GM18499 (cell line): ENCODE data around the gene S1PR4.
"Not testable (repeated sequence)": the region's sequence is repeated elsewhere in the genome, so short reads cannot be mapped to it uniquely, and the experiment has no call there.

Experiments
- ATAC-seq: cut with Tn5 transposase; IDR thresholded peaks from one replicate; pipeline ENCODE4 v1.9.1; 2021; ENCODE audit warnings: moderate number of reproducible peaks; ENCODE audit not compliant: insufficient read depth, unreplicated experiment

Gene S1PR4

GRCh38 chr19:3176715-3177501, 1.7 kb upstream of the S1PR4 start:
- ATAC-seq = no peak

- ATAC-seq = no peak
Observed at GRCh38 chr19:3178973-3179738, 587 bp downstream of the S1PR4 start.

- no peak for ATAC-seq
Observed at GRCh38 chr19:3179739-3180293, 1.2 kb downstream of the S1PR4 start.

GRCh38 chr19:3183721-3184641, 5.4 kb downstream of the S1PR4 start:
- ATAC-seq = no peak

GRCh38 chr19:3184847-3185460, 6.4 kb downstream of the S1PR4 start:
- no peak for ATAC-seq

- no peak for ATAC-seq
Observed at GRCh38 chr19:3185461-3186159, 7.0 kb downstream of the S1PR4 start, which contains the start of gene NCLN. TSS of gene NCLN (plus strand) at chr19:3185930. CDS start at chr19:3186031, 101 bp downstream.

- ATAC-seq = no peak
Observed at GRCh38 chr19:3186160-3186688, 7.7 kb downstream of the S1PR4 start.

- no peak for ATAC-seq
Observed at GRCh38 chr19:3186891-3187661, 8.5 kb downstream of the S1PR4 start.

- no peak for ATAC-seq
Observed at GRCh38 chr19:3187662-3188511, 9.3 kb downstream of the S1PR4 start.

- ATAC-seq = no peak
Observed at GRCh38 chr19:3188627-3189596, 10.3 kb downstream of the S1PR4 start.

- ATAC-seq = no peak
Observed at GRCh38 chr19:3189702-3190469, 11.3 kb downstream of the S1PR4 start.

- no peak for ATAC-seq
Observed at GRCh38 chr19:3190470-3190770, 11.9 kb downstream of the S1PR4 start.

- ATAC-seq = no peak
Observed at GRCh38 chr19:3190921-3191805, 12.6 kb downstream of the S1PR4 start.

GRCh38 chr19:3191806-3192104, 13.2 kb downstream of the S1PR4 start:
- not testable (repeated sequence) for ATAC-seq

GRCh38 chr19:3192228-3192635, 13.7 kb downstream of the S1PR4 start:
- no peak for ATAC-seq
